Dendritic cell treated with granulocyte-macrophage colony-stimulating factor and Interleukin-4, amounts not matched to agents 40 ng/mL and 50 ng/mL, for 4 days (primary cell): ENCODE results near the gene PTPRD.

Source experiments
- H3K27ac Mint-ChIP-seq: one replicate; pipeline ENCODE4 v1.8.0; 2022; ENCODE audit warnings: mild to moderate bottlenecking, mixed read lengths
- H3K27me3 Mint-ChIP-seq: one replicate; pipeline ENCODE4 v1.8.0; 2022; ENCODE audit warnings: mild to moderate bottlenecking, mixed read lengths
- H3K36me3 Mint-ChIP-seq: one replicate; pipeline ENCODE4 v1.8.0; 2022; ENCODE audit warnings: low read depth, mixed read lengths
- H3K4me1 Mint-ChIP-seq: one replicate; pipeline ENCODE4 v1.8.0; 2022; ENCODE audit warnings: low read depth, mixed read lengths
- H3K4me3 Mint-ChIP-seq: one replicate; pipeline ENCODE4 v1.8.0; 2022; ENCODE audit warnings: mild to moderate bottlenecking, moderate library complexity, mixed read lengths
- H3K9me3 Mint-ChIP-seq: one replicate; pipeline ENCODE4 v1.8.0; 2022; ENCODE audit warnings: mixed read lengths
- intact Hi-C: fragments of 100-400 bp; cut with micrococcal nuclease; formaldehyde crosslinking; loops from one replicate; pipeline ENCODE4 v1.15.0; 2022

Gene PTPRD

DNA sequence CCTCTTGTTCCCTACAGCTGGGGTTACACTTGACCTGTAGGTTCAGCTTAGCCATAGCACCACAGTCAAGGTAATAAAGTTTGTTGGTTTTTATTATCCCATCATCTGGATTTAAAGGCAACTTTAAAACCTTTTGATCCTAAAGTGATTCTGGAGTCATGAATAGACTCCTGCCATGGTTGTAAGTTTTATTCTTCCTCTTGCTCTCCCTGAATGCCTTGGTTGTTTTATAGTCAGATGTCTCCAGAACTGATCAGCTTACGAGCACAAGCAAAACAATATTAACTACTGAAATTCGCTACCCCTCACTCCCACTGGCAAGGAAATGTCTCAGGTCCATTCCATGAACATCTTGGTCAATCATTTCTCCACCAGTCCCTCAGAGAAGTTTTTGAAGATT is 1328.6 kb downstream of the PTPRD start:
- H3K4me1 Mint-ChIP-seq = no peaks in the 10 kb centered on the region
- no peaks in the 10 kb centered on the region for H3K27me3 Mint-ChIP-seq
- H3K9me3 Mint-ChIP-seq = peaks cover 9% of the 10 kb centered on the region
- no peak overlapping the region for H3K27ac Mint-ChIP-seq
- H3K36me3 Mint-ChIP-seq = no peaks in the 10 kb centered on the region
- H3K4me3 Mint-ChIP-seq = no peak overlapping the region
- intact Hi-C loops = no loop called here

DNA sequence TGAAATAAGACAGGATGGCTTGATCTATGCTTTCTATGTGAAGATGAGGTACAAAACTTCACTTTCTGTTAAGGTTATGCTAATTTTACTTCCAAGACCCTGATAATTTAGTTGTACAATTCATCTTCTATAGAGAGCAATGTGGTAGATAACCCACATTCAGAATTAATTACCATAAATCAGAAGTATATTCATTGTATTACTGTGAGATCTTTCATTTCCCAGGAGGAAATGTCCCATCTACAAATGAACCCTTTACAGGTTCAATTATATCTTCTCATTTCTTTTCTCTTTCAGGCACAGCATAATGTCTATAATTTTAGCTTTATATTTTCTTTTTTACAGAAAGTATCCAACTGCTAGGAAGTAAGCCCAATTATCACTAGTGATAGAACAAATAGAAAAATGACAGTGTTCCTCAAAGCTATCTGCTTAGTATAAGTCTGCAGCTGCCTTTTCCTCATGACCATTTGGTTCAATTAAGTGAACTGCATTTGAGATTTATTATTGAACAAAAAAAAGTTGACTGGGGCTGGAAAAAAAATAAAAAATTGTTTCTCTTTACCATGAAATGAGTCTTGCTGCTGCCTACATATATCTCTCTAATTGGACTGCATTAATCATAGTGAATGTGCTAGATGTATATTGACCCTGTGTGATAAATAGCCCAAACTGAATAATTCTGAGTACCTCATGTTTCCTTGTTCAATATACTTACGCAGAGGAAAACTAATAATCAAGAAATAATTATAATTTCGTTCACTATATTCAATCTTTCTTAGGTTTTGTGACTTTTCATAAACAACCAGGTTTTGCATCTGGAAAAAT is 1329.4 kb downstream of the PTPRD start:
- no peaks in the 10 kb centered on the region for H3K4me1 Mint-ChIP-seq
- intact Hi-C loops = no loop called here

DNA sequence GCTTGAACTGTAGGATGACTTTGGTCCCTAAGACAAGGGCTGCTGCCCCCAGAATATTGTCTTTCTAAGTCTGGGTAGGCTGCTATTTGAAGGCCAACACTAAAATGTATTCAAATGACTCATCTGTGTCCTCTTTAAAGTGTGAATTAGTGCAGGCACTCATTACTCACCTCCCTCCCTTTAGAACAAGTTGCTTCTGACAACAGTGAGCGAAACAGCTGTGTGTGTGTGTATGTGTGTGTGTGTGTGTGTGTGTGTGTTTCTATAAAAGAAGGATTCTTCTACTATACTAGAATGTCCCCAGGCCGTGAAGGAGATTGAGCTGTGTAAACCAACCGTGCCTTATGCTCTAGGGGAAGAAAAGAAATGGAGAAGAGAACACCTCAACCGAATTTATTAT is 1337.2 kb downstream of the PTPRD start:
- no peaks in the 10 kb centered on the region for H3K36me3 Mint-ChIP-seq
- H3K4me3 Mint-ChIP-seq = no peak overlapping the region
- no peaks in the 10 kb centered on the region for H3K4me1 Mint-ChIP-seq
- intact Hi-C loops = no loop called here
- H3K9me3 Mint-ChIP-seq = no peaks in the 10 kb centered on the region
- no peak overlapping the region for H3K27ac Mint-ChIP-seq
- no peaks in the 10 kb centered on the region for H3K27me3 Mint-ChIP-seq

More for the DNA sequence above, 1329.4 kb downstream of the PTPRD start:
- Mint-ChIP-seq H3K9me3 (peaks cover 9% of the 10 kb centered on the region), H3K36me3 (no peaks in the 10 kb centered on the region), H3K27ac (no peak overlapping the region), H3K27me3 (no peaks in the 10 kb centered on the region), H3K4me3 (no peak overlapping the region)

DNA sequence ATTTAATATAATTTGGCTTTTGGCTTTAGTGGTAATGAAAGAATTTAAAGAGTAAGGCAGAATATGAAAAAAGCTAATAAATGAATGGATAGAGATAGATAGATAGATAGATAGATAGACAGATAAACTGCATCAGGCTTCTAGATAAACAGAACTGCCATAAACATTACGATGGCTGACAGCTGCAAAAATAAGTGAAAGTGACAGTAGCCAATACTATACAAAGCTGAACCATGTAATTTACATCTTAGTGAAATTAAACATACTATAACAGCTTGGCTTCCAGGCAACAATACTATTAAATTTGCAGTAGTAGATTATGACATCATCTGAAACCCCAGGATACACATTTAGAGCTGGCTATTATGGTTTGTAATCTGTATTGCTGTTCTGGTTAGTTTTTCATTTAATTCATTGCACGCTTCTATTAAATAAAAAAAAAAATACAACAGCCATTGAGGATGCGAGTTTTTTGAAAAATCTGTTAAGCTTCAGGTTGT is 1354.8 kb downstream of the PTPRD start:
- intact Hi-C loops = no loop called here
- H3K4me1 Mint-ChIP-seq = no peaks in the 10 kb centered on the region
- H3K27me3 Mint-ChIP-seq = no peaks in the 10 kb centered on the region
- H3K36me3 Mint-ChIP-seq = no peaks in the 10 kb centered on the region
- peaks cover 18% of the 10 kb centered on the region for H3K9me3 Mint-ChIP-seq
- no peak overlapping the region for H3K4me3 Mint-ChIP-seq
- H3K27ac Mint-ChIP-seq = no peak overlapping the region

DNA sequence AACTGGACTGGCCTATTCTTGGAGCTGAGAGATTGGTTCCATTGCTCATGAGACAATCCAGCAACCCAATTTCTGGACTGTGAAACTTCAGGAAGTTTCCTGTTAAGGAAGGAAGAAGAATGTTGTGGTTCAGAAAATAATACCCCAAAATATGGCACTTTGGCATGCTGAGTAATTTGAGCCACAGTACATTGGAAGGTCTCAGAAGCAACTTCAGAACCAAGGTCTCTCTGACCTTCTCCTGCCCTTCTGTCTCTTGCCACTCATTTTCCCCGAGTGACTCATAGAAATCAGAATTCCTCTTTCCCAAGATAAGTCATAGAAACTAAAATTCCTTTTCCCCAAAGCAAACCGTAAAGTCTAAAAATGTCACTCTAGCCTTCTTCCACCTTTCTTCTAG is 1366.1 kb downstream of the PTPRD start:
- intact Hi-C loops = no loop called here
- Mint-ChIP-seq H3K27ac (no peak overlapping the region), H3K4me3 (no peak overlapping the region), H3K4me1 (no peaks in the 10 kb centered on the region), H3K9me3 (peaks cover 42% of the 10 kb centered on the region), H3K36me3 (no peaks in the 10 kb centered on the region), H3K27me3 (no peaks in the 10 kb centered on the region)

DNA sequence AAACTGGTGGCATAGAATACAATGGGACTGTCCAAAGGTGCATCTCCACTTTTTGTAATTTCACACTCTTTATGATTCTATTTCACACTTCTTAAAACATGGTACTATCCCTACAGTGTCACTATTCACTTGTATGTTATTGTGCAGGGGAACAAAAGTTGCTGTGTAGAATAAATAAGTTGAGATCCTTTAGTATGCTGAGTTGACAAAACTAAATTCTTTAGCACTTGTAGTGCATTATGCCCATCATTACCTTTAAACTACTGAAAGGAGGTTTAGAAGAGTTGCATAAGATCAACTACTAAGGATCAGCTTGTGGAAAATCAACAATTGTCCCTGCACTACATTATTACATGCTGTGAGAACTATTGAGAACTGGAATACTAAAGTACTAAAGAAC is 1380.9 kb downstream of the PTPRD start:
- intact Hi-C loops = no loop called here
- H3K4me1 Mint-ChIP-seq = no peaks in the 10 kb centered on the region
- no peaks in the 10 kb centered on the region for H3K36me3 Mint-ChIP-seq
- H3K27ac Mint-ChIP-seq = no peak overlapping the region
- H3K9me3 Mint-ChIP-seq = peaks cover 51% of the 10 kb centered on the region
- no peaks in the 10 kb centered on the region for H3K27me3 Mint-ChIP-seq
- no peak overlapping the region for H3K4me3 Mint-ChIP-seq

DNA sequence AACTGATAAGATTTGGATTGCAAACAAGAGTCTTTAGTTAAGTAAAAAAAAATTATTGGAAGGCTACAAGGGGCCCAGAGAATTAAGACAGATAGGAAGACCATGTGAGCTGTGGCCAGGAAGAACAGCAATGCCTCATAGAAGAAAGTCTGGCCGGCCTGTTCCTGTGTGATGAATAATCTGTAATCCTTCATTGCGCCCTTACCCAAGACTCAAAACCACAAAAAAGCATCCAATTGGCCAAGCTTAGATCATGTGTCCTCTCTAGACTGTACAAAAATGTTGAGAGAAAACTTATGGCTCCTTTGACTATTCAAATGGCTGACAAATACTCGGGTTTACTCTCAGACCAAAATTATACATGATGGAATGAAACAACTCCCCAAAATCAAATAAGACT is 1383.5 kb downstream of the PTPRD start:
- no peaks in the 10 kb centered on the region for H3K36me3 Mint-ChIP-seq
- H3K4me3 Mint-ChIP-seq = no peak overlapping the region
- intact Hi-C loops = no loop called here
- H3K27me3 Mint-ChIP-seq = no peaks in the 10 kb centered on the region
- no peaks in the 10 kb centered on the region for H3K4me1 Mint-ChIP-seq
- H3K9me3 Mint-ChIP-seq = peaks cover 33% of the 10 kb centered on the region
- no peak overlapping the region for H3K27ac Mint-ChIP-seq

DNA sequence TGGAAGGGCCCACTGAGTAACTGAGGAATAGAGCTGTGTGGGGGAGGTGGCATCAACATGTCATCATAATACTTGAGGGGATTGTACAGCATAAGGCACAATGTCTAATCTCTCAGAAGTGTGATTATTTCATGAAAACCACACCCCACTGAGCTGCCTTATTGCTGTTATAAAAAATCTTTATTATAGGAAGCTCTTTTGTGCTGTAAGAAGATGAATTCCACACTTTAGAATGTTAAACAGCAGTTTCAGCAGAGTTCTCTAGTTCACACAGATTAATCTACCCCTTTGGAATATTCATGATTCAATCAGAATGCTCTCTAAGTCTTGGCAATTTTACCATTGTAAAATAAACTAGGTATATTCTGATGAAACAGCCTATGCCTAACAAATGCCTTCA is 1389.6 kb downstream of the PTPRD start:
- intact Hi-C loops = no loop called here
- no peaks in the 10 kb centered on the region for H3K9me3 Mint-ChIP-seq
- H3K27me3 Mint-ChIP-seq = no peaks in the 10 kb centered on the region
- H3K4me3 Mint-ChIP-seq = no peak overlapping the region
- no peaks in the 10 kb centered on the region for H3K36me3 Mint-ChIP-seq
- H3K4me1 Mint-ChIP-seq = no peaks in the 10 kb centered on the region
- no peak overlapping the region for H3K27ac Mint-ChIP-seq

DNA sequence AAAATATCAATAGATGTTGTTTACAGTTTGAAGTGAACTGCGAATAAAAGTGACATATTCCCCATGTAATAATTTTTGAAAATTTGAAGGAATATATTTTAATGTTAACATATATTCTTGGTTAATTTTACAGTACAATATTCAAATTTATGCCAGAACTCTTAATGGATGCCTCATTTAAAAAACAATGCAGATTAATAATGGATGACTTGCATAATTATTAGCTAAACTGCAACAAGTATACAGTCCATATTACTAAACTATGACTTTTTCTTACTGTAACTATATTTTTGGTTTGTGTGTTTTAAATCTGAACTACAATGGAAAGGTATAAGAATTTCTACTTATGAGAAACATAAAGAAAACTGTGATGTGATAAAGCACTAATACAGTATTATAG is 1390.1 kb downstream of the PTPRD start:
- no peaks in the 10 kb centered on the region for H3K4me1 Mint-ChIP-seq
- H3K4me3 Mint-ChIP-seq = no peak overlapping the region
- no peak overlapping the region for H3K27ac Mint-ChIP-seq
- no peaks in the 10 kb centered on the region for H3K27me3 Mint-ChIP-seq
- no peaks in the 10 kb centered on the region for H3K36me3 Mint-ChIP-seq
- intact Hi-C loops = no loop called here
- H3K9me3 Mint-ChIP-seq = no peaks in the 10 kb centered on the region

DNA sequence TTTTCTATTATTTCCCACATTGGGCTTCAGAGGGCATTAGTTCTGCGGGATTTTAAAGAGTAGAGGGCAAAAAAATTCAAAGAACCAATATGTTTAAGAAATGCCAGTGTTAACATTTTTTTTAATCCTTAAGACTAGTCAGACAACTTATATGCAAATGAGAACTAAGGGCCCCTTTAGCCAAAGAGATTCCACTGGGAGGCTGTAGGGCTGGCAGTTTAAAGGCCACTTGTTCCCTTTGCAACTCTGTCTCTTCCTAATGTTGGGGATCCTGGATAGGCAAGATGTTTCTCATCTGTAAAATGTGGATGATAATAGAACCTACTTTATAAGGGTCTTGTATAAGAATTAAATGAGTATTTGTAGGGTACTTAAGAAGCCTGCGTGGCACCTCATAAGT is 1395.9 kb downstream of the PTPRD start:
- Mint-ChIP-seq H3K27me3 (no peaks in the 10 kb centered on the region), H3K9me3 (no peaks in the 10 kb centered on the region), H3K4me1 (no peaks in the 10 kb centered on the region), H3K4me3 (no peak overlapping the region), H3K27ac (no peak overlapping the region), H3K36me3 (no peaks in the 10 kb centered on the region)
- intact Hi-C loops = no loop called here

DNA sequence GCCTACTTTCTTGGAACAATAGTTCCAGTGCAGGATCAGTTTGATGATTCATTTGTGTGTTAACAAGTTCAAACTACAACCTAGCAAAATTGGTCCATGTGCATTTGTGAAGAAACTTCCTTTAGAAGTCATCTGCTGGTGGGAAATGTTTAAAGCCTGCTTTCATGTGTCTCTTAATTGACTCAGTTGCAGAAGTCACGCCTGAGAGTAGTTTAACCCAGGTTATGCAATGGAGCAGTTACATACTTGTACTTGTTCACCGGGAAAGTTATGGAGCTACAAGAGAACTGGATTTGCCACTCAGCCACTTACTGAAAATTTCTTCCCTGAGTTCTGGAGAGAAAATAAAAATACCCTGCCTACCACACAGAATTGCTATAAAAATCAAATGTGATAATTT is 1397.8 kb downstream of the PTPRD start:
- intact Hi-C loops = no loop called here
- Mint-ChIP-seq H3K4me1 (no peaks in the 10 kb centered on the region), H3K4me3 (no peak overlapping the region), H3K9me3 (no peaks in the 10 kb centered on the region), H3K27ac (no peak overlapping the region), H3K36me3 (no peaks in the 10 kb centered on the region), H3K27me3 (no peaks in the 10 kb centered on the region)

DNA sequence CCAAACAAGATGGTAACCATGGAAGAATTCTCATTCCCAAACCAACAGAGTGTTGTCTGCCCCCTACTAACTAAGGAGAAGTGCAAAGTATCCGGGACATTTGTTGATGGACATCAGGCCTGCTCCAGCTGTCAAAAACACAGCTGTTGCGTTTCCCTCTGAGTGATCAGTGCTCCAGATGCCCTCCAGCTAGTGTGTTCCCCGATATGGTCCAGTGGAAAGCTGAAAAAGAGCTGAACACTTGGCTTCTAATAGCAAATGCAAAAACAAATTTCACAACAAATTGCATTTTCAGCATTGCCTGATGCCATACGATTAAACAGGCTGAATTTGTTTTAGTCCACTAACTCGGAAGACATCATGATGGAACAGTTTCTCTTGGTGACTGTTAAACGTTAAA is 1398.7 kb downstream of the PTPRD start:
- Mint-ChIP-seq H3K36me3 (no peaks in the 10 kb centered on the region), H3K4me1 (no peaks in the 10 kb centered on the region), H3K4me3 (no peak overlapping the region), H3K27me3 (no peaks in the 10 kb centered on the region), H3K9me3 (no peaks in the 10 kb centered on the region), H3K27ac (no peak overlapping the region)
- intact Hi-C loops = no loop called here

DNA sequence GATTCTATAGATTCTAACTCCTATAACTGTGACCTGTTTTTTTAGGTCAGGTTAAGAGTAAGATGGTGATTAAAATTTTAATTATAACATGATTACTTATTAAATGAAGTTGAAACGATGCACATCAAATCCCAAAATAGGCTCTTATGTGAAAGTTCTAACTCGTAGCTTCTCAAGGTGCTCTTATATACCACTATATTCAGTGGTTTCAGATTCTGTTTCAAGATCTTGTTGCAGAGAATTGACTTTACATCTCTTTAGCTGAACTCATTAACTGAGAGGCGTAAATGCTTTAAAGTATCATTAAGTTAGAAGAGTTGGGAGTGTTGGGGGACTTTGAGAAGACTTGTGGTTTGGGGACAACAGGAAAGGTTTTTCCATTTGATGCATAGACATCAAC is 1399.8 kb downstream of the PTPRD start:
- Mint-ChIP-seq H3K27me3 (no peaks in the 10 kb centered on the region), H3K4me3 (no peak overlapping the region), H3K4me1 (no peaks in the 10 kb centered on the region), H3K9me3 (no peaks in the 10 kb centered on the region), H3K36me3 (no peaks in the 10 kb centered on the region), H3K27ac (no peak overlapping the region)
- intact Hi-C loops = no loop called here

DNA sequence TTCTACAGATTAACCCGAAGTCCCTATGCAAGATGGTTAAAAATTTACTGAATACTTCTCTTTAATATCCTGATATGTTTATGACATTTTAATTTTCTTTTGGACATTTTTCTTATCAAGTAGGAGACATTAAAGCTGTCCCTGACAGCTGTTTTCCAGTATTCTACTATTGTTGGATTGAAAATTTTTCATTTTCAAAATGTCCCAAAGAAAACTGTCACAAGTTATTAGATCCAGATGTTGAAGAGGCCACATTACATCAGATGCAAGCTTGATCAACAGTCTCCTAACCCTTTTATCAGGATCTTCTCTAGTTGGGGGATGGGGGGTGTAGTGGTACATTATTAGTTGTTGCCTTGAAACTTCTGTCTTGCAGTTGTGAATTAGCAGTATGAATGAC is 1410.5 kb downstream of the PTPRD start:
- Mint-ChIP-seq H3K4me3 (no peak overlapping the region), H3K9me3 (peaks cover 22% of the 10 kb centered on the region), H3K4me1 (no peaks in the 10 kb centered on the region), H3K36me3 (no peaks in the 10 kb centered on the region), H3K27me3 (no peaks in the 10 kb centered on the region), H3K27ac (no peak overlapping the region)
- intact Hi-C loops = no loop called here

DNA sequence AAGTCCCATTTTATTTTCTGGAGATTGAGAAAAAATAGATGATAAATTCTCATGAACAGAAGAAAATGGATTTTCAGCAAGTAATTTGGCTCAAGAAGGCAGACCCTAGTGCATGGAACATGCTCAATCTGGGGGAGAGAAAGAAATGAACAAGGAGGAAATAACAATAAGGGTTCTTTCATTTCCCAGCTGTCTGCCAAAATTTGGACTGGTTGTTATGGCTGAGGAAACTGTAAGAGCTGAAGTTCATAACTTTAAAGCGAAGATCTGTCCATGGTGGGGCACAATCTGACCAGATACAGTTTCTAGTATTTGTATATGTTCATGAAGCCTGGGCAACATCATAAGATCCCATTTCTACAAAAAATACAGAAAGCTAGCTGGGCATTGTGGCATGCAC is 1426.7 kb downstream of the PTPRD start:
- Mint-ChIP-seq H3K9me3 (peaks cover 13% of the 10 kb centered on the region), H3K4me1 (no peaks in the 10 kb centered on the region), H3K36me3 (no peaks in the 10 kb centered on the region), H3K27me3 (no peaks in the 10 kb centered on the region), H3K4me3 (no peak overlapping the region), H3K27ac (no peak overlapping the region)
- intact Hi-C loops = no loop called here
